Measurements from ENCODE around the gene KCNK6.

DNA sequence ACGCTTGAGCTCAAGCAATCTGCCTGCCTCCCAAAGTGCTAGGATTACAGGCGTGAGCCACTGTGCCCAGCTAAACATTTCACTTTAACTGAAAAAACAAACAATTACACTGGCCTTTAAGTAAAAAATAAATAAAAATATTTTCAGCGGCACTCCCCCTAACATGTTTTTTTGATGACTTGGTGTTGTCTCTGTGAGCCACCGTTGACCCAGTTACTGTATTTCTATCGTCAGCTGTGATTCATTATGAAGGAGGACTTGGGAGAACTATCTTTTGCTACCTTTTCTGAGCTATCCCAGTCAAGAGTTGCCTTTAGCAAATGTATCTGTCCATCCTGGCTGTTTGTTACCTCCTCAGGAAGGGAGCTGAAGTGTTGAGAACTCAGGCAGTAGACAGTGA is 34.1 kb upstream of the KCNK6 start:
- TF ChIP-seq CTCF (IDR thresholded peaks at IDR 0.05) (no peak), EZH2 (IDR thresholded peaks at IDR 0.05; ENCODE audit: borderline replicate concordance, insufficient read depth, low read depth, low read length, poor library complexity, severe bottlenecking) (no peak)
